K562 (cell line): ENCODE data around the gene LRRC61. TPM values are rescaled to one million over a fixed set of nuclear protein-coding genes. Genes with fewer than 3 reads are reported as not detected.
A peak's percentile ranks its signal among the peaks of the same experiment; 100 is the strongest.

ENCODE experiments used
- ATF1 ChIP-seq, 2 experiments: fragments of 450-650 bp in 1 of 2; IDR thresholded peaks; 2 replicates each; pipeline ENCODE4 v1.6.1; 2016; ENCODE audit warnings: missing compliant biosample characterization in 1 of 2, missing genetic modification characterization in 1 of 2
- CEBPG ChIP-seq, 3 experiments: fragments of 200-800 bp in 1 of 3; sonication (Bioruptor generic) in 1 of 3; sonication (generic) in 1 of 3; formaldehyde crosslinking in 1 of 3; IDR thresholded peaks in 2 of 3; conservative IDR thresholded peaks in 1 of 3; 2 replicates each; pipeline versions ENCODE4 v1.6.1 to v1.8.0; 2016 to 2022; ENCODE audit warnings: missing compliant biosample characterization in 2 of 3, missing genetic modification characterization in 2 of 3, mild to moderate bottlenecking in 1 of 3, missing genetic modification reagents in 1 of 3
- E2F3 ChIP-seq: fragments of 250-450 bp; sonication (Bioruptor Pico); IDR thresholded peaks from 2 replicates; pipeline ENCODE4 v1.4.0; 2020; ENCODE audit warnings: mild to moderate bottlenecking
- ELF2 ChIP-seq: fragments of 250-450 bp; sonication (Bioruptor Pico); IDR thresholded peaks from 2 replicates; pipeline ENCODE4 v1.5.0; 2021; ENCODE audit warnings: mild to moderate bottlenecking
- FOXP1 ChIP-seq: sonication (generic); formaldehyde crosslinking; IDR thresholded peaks from 2 replicates; pipeline ENCODE4 v1.8.0; 2022; ENCODE audit warnings: mild to moderate bottlenecking, missing genetic modification reagents
- HDAC3 ChIP-seq: fragments of 450-650 bp; IDR thresholded peaks from 2 replicates; pipeline ENCODE4 v1.6.1; 2018; ENCODE audit warnings: borderline replicate concordance, mild to moderate bottlenecking, moderate library complexity; ENCODE audit not compliant: partially characterized antibody
- KDM2B ChIP-seq: fragments of 250-450 bp; sonication (Bioruptor Pico); IDR thresholded peaks from 2 replicates; pipeline ENCODE4 v1.8.0; 2021; ENCODE audit warnings: mild to moderate bottlenecking, moderate library complexity
- NFE2 ChIP-seq: IDR thresholded peaks from 2 replicates; pipeline ENCODE4 v1.6.1; 2014; ENCODE audit warnings: antibody characterized with exemption, low read depth
- NR2F6 ChIP-seq: fragments of 450-650 bp; formaldehyde crosslinking; IDR thresholded peaks from 2 replicates; pipeline ENCODE4 v1.4.0; 2020; ENCODE audit warnings: mild to moderate bottlenecking
- PHF21A ChIP-seq: fragments of 450-650 bp; IDR thresholded peaks from 2 replicates; pipeline ENCODE4 v1.6.1; 2017; ENCODE audit warnings: low read depth, borderline replicate concordance
- POLR2AphosphoS2 ChIP-seq: IDR thresholded peaks from 2 replicates; pipeline ENCODE4 v1.6.1; 2012; ENCODE audit warnings: low read length, improper control_type of control experiment
- RBM17 ChIP-seq: fragments of 200-400 bp; formaldehyde crosslinking; IDR thresholded peaks from 2 replicates; pipeline ENCODE4 v1.6.1; 2017; ENCODE audit warnings: low read depth, mild to moderate bottlenecking, low read length, borderline replicate concordance
- SP1 ChIP-seq: sonication (generic); formaldehyde crosslinking; IDR thresholded peaks from 2 replicates; pipeline ENCODE4 v1.8.1; 2022; ENCODE audit warnings: mild to moderate bottlenecking, missing genetic modification reagents
- TAF1 ChIP-seq: IDR thresholded peaks from 2 replicates; pipeline ENCODE4 v1.6.1; 2011; ENCODE audit warnings: mild to moderate bottlenecking, low read length, moderate library complexity; ENCODE audit not compliant: insufficient read depth, control insufficient read depth, severe bottlenecking; ENCODE audit errors: extremely low read depth
- ZFP30 ChIP-seq: fragments of 250-450 bp; sonication (Bioruptor Pico); IDR thresholded peaks from 2 replicates; pipeline ENCODE4 v1.8.0; 2022; ENCODE audit warnings: moderate library complexity, mild to moderate bottlenecking, inconsistent platforms, borderline replicate concordance
- ZKSCAN8 ChIP-seq: fragments of 200-800 bp; sonication (Bioruptor generic); IDR thresholded peaks from 2 replicates; pipeline ENCODE4 v1.6.1; 2016; ENCODE audit warnings: missing genetic modification characterization, missing compliant biosample characterization
- ZNF165 ChIP-seq: fragments of 250-450 bp; sonication (Bioruptor Pico); IDR thresholded peaks from 2 replicates; pipeline ENCODE4 v1.4.0; 2020; ENCODE audit warnings: borderline replicate concordance
- ZNF311 ChIP-seq: fragments of 250-450 bp; sonication (Bioruptor Pico); IDR thresholded peaks from 2 replicates; pipeline ENCODE4 v1.4.0; 2020; ENCODE audit warnings: mild to moderate bottlenecking, moderate library complexity
- ZNF76 ChIP-seq: fragments of 250-450 bp; sonication (Bioruptor Pico); IDR thresholded peaks from 2 replicates; pipeline ENCODE4 v1.4.0; 2020; ENCODE audit warnings: mild to moderate bottlenecking, moderate library complexity, borderline replicate concordance
- ZSCAN29 ChIP-seq: fragments of 450-650 bp; IDR thresholded peaks from 2 replicates; pipeline ENCODE4 v1.6.1; 2017
- polyA plus RNA-seq, 8 experiments: library from polyadenylated mRNA; depleted of rRNA in 4 of 8; stranded (reverse) in 5 of 8; unstranded in 3 of 8; fragments of >200 nt; fragmentation: Nextera tagmentation in 2 of 8; fragmentation: Illumina TruSeq in 1 of 8; extraction: Ambion mirVana in 2 of 8; extraction: Trizol in 1 of 8; gene quantifications; 2 replicates each; pipeline versions ENCODE4 v1.2.1 to v1.2.3, GENCODE V29; 2011 to 2014; ENCODE audit warnings: inconsistent platforms in 1 of 8, missing spikeins in 1 of 8
- total RNA-seq, 7 experiments: library from RNA; depleted of rRNA in 6 of 7; stranded (reverse); fragments of >200 nt in 6 of 7; fragmentation: Illumina TruSeq in 2 of 7; extraction: Trizol in 2 of 7; gene quantifications; 2 replicates each; pipeline versions ENCODE4 v1.2.1 to v1.2.3, GENCODE V29; 2011 to 2021; ENCODE audit warnings: low replicate concordance in 1 of 7
- TF ChIP-seq, protein P1 (sequence below): fragments of 200-800 bp; sonication (Bioruptor generic); IDR thresholded peaks from 2 replicates; pipeline ENCODE4 v1.6.1; 2017; ENCODE audit warnings: missing genetic modification characterization, missing compliant biosample characterization
- TF ChIP-seq, protein P2 (sequence below): fragments of 450-650 bp; IDR thresholded peaks from 2 replicates; pipeline ENCODE4 v1.6.1; 2016; ENCODE audit warnings: missing biosample characterization, missing genetic modification characterization
- TF ChIP-seq, protein P3 (sequence below): sonication (generic); formaldehyde crosslinking; IDR thresholded peaks from 2 replicates; pipeline ENCODE4 v1.8.1; 2022; ENCODE audit warnings: missing genetic modification reagents
- TF ChIP-seq, protein P4 (sequence below): sonication (generic); formaldehyde crosslinking; IDR thresholded peaks from 2 replicates; pipeline ENCODE4 v1.8.0; 2023; ENCODE audit warnings: mild to moderate bottlenecking, missing genetic modification reagents

Gene LRRC61
- total and polyA plus RNA-seq, 9 of the 15 experiments (the other 6 are each of a cell fraction or from before 2014, with no cell fraction given): 1.3 to 55.2 (median 35.2) TPM

DNA sequence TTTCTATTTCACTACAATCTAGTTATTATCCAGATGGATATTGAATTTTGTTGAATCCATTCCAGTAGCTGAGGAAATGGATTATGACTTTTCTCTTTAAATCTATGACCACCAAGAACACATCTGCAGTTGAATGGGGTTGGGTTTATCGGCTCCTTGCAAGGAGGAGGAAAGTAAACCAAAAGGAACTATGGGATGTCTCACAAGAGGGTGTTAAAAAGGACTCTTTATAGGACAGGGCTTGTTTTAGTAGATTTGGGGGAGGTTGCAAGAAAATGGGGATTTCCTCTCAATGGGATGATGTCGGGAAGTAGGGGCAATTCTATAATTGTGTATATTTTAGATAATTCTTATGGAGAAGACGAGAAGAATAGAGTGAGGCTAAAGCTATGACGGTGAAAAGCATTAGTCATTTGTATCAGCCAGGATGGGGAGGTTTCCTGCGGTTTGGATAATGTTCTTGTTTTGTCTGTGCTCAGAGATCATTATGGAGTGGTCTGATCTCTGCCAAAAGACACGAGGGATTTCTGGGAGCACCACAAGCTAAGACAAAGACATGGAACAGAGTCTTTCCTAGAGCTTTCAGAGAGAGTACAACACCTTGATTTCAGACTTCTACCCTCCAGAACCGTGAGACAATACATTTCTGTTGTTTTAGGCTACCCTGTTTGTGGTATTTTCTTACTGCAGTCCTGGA, 5.3 kb upstream of the LRRC61 start (continued):
- TF ChIP-seq, protein P1, sequence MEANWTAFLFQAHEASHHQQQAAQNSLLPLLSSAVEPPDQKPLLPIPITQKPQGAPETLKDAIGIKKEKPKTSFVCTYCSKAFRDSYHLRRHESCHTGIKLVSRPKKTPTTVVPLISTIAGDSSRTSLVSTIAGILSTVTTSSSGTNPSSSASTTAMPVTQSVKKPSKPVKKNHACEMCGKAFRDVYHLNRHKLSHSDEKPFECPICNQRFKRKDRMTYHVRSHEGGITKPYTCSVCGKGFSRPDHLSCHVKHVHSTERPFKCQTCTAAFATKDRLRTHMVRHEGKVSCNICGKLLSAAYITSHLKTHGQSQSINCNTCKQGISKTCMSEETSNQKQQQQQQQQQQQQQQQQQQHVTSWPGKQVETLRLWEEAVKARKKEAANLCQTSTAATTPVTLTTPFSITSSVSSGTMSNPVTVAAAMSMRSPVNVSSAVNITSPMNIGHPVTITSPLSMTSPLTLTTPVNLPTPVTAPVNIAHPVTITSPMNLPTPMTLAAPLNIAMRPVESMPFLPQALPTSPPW: peak; percentile 44; the same call in 1 of the 2 replicates
- TF ChIP-seq ATF1 (CRISPR knock-in tag; IDR thresholded peaks at IDR 0.05) (no peak), ATF1 (tag; IDR thresholded peaks at IDR 0.05) (peak; percentile 82), NR2F6 (CRISPR knock-in tag) (no peak), NFE2 (peak; percentile 74), ELF2 (CRISPR knock-in tag) (peak; percentile 53; the same call in 1 of the 2 replicates), KDM2B (CRISPR knock-in tag) (no peak), CEBPG (CRISPR knock-in tag; IDR thresholded peaks at IDR 0.05) (no peak), CEBPG (tag; conservative IDR thresholded peaks at IDR 0.05 in 1 of 2, IDR thresholded peaks at IDR 0.05 in 1 of 2) (no peak), SP1 (no peak; the same call in 1 of the 2 replicates), E2F3 (CRISPR knock-in tag) (no peak), ZNF311 (CRISPR knock-in tag) (0 out of 2 replicates have a peak, but pooled peaks have one; percentile 11), TAF1 (no peak), RBM17 (no peak), ZFP30 (CRISPR knock-in tag) (no peak), ZNF76 (CRISPR knock-in tag) (no peak), ZSCAN29 (no peak), ZKSCAN8 (CRISPR knock-in tag) (no peak), PHF21A (no peak), FOXP1 (CRISPR knock-in tag) (no peak), POLR2AphosphoS2 (no peak), ZNF165 (CRISPR knock-in tag) (no peak), HDAC3 (peak; percentile 95)
- TF ChIP-seq, protein P2, sequence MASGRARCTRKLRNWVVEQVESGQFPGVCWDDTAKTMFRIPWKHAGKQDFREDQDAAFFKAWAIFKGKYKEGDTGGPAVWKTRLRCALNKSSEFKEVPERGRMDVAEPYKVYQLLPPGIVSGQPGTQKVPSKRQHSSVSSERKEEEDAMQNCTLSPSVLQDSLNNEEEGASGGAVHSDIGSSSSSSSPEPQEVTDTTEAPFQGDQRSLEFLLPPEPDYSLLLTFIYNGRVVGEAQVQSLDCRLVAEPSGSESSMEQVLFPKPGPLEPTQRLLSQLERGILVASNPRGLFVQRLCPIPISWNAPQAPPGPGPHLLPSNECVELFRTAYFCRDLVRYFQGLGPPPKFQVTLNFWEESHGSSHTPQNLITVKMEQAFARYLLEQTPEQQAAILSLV (tag): 0 out of 2 replicates have a peak, but pooled peaks have one; percentile 7
- TF ChIP-seq, protein P3, sequence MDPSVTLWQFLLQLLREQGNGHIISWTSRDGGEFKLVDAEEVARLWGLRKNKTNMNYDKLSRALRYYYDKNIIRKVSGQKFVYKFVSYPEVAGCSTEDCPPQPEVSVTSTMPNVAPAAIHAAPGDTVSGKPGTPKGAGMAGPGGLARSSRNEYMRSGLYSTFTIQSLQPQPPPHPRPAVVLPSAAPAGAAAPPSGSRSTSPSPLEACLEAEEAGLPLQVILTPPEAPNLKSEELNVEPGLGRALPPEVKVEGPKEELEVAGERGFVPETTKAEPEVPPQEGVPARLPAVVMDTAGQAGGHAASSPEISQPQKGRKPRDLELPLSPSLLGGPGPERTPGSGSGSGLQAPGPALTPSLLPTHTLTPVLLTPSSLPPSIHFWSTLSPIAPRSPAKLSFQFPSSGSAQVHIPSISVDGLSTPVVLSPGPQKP: no peak
- TF ChIP-seq, protein P4, sequence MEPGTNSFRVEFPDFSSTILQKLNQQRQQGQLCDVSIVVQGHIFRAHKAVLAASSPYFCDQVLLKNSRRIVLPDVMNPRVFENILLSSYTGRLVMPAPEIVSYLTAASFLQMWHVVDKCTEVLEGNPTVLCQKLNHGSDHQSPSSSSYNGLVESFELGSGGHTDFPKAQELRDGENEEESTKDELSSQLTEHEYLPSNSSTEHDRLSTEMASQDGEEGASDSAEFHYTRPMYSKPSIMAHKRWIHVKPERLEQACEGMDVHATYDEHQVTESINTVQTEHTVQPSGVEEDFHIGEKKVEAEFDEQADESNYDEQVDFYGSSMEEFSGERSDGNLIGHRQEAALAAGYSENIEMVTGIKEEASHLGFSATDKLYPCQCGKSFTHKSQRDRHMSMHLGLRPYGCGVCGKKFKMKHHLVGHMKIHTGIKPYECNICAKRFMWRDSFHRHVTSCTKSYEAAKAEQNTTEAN (CRISPR knock-in tag): peak; percentile 71; the same call in 1 of the 2 replicates
